DMS53 (cell line): ENCODE results near the gene PRRC2A.
A peak's percentile ranks its signal among the peaks of the same experiment; 100 is the strongest.

Experiments used
- DNase-seq: peaks from one replicate; lab custom pipeline; 2025; lab: John Stamatoyannopoulos, UW

Gene PRRC2A

GRCh38 chr6:31620586-31621319 is at the start of gene PRRC2A:
PRRC2A (plus strand) TSS chr6:31620715; CDS start chr6:31622790, 2,075 bp downstream.
- peak; percentile 89 for DNase-seq

GRCh38 chr6:31572041-31572911 is 48.2 kb upstream of the PRRC2A start, which contains the start of gene LTA:
LTA (plus strand) TSS chr6:31572289; CDS start chr6:31572743, 454 bp downstream.
- DNase-seq = no peak

DNA sequence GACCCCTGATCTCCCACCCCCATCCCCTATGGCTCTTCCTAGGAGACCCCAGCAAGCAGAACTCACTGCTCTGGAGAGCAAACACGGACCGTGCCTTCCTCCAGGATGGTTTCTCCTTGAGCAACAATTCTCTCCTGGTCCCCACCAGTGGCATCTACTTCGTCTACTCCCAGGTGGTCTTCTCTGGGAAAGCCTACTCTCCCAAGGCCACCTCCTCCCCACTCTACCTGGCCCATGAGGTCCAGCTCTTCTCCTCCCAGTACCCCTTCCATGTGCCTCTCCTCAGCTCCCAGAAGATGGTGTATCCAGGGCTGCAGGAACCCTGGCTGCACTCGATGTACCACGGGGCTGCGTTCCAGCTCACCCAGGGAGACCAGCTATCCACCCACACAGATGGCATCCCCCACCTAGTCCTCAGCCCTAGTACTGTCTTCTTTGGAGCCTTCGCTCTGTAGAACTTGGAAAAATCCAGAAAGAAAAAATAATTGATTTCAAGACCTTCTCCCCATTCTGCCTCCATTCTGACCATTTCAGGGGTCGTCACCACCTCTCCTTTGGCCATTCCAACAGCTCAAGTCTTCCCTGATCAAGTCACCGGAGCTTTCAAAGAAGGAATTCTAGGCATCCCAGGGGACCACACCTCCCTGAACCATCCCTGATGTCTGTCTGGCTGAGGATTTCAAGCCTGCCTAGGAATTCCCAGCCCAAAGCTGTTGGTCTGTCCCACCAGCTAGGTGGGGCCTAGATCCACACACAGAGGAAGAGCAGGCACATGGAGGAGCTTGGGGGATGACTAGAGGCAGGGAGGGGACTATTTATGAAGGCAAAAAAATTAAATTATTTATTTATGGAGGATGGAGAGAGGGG is 47.0 kb upstream of the PRRC2A start:
- no peak for DNase-seq

DNA sequence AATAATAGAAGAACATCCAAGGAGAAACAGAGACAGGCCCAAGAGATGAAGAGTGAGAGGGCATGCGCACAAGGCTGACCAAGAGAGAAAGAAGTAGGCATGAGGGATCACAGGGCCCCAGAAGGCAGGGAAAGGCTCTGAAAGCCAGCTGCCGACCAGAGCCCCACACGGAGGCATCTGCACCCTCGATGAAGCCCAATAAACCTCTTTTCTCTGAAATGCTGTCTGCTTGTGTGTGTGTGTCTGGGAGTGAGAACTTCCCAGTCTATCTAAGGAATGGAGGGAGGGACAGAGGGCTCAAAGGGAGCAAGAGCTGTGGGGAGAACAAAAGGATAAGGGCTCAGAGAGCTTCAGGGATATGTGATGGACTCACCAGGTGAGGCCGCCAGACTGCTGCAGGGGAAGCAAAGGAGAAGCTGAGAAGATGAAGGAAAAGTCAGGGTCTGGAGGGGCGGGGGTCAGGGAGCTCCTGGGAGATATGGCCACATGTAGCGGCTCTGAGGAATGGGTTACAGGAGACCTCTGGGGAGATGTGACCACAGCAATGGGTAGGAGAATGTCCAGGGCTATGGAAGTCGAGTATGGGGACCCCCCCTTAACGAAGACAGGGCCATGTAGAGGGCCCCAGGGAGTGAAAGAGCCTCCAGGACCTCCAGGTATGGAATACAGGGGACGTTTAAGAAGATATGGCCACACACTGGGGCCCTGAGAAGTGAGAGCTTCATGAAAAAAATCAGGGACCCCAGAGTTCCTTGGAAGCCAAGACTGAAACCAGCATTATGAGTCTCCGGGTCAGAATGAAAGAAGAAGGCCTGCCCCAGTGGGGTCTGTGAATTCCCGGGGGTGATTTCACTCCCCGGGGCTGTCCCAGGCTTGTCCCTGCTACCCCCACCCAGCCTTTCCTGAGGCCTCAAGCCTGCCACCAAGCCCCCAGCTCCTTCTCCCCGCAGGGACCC is 46.1 kb upstream of the PRRC2A start:
- DNase-seq = peak; percentile 14

- peak; percentile 34 for DNase-seq
Observed at GRCh38 chr6:31575335-31575901, 45.1 kb upstream of the PRRC2A start, which contains the start of gene TNF. TNF (plus strand) TSS chr6:31575565; CDS start chr6:31575742, 177 bp downstream.

DNA sequence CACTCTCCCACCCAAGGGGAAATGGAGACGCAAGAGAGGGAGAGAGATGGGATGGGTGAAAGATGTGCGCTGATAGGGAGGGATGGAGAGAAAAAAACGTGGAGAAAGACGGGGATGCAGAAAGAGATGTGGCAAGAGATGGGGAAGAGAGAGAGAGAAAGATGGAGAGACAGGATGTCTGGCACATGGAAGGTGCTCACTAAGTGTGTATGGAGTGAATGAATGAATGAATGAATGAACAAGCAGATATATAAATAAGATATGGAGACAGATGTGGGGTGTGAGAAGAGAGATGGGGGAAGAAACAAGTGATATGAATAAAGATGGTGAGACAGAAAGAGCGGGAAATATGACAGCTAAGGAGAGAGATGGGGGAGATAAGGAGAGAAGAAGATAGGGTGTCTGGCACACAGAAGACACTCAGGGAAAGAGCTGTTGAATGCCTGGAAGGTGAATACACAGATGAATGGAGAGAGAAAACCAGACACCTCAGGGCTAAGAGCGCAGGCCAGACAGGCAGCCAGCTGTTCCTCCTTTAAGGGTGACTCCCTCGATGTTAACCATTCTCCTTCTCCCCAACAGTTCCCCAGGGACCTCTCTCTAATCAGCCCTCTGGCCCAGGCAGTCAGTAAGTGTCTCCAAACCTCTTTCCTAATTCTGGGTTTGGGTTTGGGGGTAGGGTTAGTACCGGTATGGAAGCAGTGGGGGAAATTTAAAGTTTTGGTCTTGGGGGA is 44.4 kb upstream of the PRRC2A start:
- no peak for DNase-seq

DNA sequence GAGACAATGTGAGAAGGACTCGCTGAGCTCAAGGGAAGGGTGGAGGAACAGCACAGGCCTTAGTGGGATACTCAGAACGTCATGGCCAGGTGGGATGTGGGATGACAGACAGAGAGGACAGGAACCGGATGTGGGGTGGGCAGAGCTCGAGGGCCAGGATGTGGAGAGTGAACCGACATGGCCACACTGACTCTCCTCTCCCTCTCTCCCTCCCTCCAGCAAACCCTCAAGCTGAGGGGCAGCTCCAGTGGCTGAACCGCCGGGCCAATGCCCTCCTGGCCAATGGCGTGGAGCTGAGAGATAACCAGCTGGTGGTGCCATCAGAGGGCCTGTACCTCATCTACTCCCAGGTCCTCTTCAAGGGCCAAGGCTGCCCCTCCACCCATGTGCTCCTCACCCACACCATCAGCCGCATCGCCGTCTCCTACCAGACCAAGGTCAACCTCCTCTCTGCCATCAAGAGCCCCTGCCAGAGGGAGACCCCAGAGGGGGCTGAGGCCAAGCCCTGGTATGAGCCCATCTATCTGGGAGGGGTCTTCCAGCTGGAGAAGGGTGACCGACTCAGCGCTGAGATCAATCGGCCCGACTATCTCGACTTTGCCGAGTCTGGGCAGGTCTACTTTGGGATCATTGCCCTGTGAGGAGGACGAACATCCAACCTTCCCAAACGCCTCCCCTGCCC is 43.5 kb upstream of the PRRC2A start:
- no peak for DNase-seq

DNA sequence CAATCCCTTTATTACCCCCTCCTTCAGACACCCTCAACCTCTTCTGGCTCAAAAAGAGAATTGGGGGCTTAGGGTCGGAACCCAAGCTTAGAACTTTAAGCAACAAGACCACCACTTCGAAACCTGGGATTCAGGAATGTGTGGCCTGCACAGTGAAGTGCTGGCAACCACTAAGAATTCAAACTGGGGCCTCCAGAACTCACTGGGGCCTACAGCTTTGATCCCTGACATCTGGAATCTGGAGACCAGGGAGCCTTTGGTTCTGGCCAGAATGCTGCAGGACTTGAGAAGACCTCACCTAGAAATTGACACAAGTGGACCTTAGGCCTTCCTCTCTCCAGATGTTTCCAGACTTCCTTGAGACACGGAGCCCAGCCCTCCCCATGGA is 42.9 kb upstream of the PRRC2A start:
- no peak for DNase-seq

GRCh38 chr6:31578184-31579118 is 42.1 kb upstream of the PRRC2A start:
- DNase-seq = peak; percentile 29

DNA sequence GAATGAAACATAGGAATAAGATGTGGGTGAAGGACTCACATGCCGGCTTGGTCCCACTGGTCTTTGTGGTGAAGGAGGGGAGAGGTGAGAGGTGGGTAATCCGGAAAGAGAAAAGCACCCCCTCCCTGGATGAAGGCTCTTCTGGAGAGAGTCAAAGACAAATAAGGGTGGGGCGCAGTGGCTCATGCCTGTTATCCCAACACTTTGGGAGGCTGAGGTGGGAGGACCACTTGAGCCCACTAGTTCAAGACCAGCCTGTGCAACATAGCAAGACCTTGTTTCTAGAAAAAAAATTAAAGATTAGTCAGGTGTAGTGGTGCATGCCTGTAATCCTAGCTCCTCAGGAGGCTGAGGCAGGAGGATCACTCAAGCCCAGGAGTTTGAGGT is 41.4 kb upstream of the PRRC2A start:
- no peak for DNase-seq

- DNase-seq = no peak
Observed at GRCh38 chr6:31579546-31580437, 40.7 kb upstream of the PRRC2A start.

DNA sequence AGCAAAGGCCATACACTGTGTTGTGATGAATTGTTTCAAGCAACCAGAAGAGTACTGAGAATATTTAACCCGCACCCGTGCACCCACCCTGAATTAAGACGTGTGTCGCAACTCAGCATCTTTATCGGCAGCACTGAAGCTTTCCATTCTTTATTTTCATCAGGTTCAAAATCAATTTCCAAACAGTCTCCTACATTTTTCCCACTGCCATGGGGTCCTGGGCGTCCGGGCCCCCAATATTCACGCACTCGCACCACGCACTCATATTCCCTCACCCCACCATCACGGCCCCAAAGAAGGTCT is 40.1 kb upstream of the PRRC2A start:
- no peak for DNase-seq

- DNase-seq = peak; percentile 85
Observed at GRCh38 chr6:31580807-31581433, 39.6 kb upstream of the PRRC2A start.

DNA sequence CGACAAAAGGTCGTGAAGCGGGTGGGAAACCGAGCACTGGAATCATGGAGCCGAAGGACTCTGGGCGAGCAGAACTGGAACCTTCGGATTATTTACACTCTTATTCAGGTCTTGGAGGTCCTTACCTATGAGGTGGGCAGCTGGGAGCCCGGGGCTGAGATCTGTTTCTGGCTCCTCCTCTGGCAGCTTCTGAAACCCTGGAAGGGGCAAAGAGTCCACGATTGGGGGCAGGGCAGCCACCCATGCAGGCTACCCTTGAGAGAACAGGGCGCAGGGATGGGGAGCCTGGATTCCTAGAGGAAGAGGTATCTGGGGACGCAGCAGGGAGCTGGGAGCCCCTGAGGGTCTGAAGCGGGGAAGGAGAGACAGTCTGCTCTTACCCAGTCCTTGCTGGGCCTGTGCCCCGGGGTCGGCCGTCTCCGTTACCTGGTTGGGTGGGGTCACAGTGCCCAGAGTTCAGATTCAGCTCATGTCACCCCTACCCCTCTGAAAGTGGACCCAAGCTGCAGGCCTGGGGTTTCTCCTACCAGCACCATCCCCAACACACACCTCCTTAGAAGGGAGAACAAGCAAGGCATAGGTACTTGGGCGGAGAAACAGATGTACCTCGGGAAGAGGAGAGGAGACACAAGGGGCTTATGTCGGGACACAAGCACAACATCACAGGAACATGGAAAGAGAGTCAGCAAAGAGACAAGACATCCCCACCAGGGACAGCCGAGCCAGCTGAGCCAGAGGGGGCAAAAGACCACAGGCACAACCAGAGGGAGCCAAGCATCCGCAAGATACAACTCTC is 38.9 kb upstream of the PRRC2A start:
- peak; percentile 47 for DNase-seq

DNA sequence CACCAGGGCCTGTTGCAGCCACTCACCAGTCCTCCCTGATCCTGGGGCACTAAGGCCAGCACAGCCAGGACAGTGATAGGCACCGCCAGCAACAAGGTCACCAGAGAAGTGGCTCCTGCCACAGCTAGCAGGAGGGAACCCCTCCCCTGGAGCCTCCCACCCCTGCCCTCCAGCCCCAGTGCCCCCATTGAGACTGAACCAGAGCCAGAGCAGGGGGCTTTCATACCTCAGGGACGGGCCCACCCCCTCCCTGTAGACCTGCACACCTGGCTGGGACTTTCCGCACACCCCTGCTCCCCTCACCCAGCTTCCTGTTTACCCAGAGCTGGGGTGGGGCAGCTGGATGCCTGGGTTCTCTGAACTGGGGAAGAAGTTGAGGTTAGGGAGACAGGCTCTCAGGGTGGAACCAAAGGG is 38.3 kb upstream of the PRRC2A start, which contains the start of gene LTB:
TSS of gene LTB (minus strand) at position 195 of the 414 bp plus-strand sequence. CDS start at position 188, 7 bp downstream.
- DNase-seq = peak; percentile 14

DNA sequence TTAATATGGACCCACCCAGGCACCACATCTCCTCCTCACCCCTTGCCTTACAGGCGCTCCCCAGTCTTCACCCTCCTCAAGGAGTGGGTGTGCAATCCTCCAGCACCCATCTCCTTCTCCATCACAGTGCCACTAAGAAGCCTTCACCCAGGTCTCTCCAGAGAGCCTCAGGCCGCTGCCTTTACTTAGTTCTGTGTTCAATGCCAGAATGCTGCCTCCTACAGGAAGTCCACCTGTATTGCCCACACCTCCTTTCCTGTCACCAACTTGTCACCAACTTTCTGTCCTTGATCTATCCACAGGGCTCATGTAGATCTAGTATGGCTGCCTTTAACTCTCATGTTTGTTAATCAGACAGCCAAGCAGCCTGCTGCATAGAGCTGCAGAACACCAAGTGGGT is 35.0 kb upstream of the PRRC2A start:
- peak; percentile 36 for DNase-seq
